ENCODE data around the gene CAMK1D.

CAMK1D gene

DNA sequence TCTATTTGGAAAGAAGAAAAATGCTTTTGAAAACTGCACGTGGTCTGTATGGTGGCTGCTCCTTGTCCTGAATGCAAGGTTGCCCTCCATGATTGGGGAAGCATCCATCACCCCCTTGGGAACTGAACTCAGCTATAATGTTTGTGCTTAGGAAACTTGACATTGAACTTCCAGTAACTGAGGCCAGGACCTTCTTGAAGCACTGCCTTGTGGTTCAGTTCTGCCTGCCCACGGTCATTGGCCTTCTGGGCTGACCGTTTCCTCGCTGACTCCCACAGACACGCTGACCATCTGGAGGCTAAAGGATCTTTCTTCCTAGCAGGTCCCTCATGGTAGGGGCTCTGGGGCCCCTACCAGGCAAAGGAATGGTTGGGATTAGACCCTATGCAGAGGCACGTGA, 247.8 kb downstream of the CAMK1D start (continued):
- TF ChIP-seq, protein P1, sequence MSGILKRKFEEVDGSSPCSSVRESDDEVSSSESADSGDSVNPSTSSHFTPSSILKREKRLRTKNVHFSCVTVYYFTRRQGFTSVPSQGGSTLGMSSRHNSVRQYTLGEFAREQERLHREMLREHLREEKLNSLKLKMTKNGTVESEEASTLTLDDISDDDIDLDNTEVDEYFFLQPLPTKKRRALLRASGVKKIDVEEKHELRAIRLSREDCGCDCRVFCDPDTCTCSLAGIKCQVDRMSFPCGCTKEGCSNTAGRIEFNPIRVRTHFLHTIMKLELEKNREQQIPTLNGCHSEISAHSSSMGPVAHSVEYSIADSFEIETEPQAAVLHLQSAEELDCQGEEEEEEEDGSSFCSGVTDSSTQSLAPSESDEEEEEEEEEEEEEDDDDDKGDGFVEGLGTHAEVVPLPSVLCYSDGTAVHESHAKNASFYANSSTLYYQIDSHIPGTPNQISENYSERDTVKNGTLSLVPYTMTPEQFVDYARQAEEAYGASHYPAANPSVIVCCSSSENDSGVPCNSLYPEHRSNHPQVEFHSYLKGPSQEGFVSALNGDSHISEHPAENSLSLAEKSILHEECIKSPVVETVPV (CRISPR knock-in tag; IDR thresholded peaks at IDR 0.05) = no peak
- TF ChIP-seq ZFP30 (CRISPR knock-in tag; IDR thresholded peaks at IDR 0.05) = no peak

DNA sequence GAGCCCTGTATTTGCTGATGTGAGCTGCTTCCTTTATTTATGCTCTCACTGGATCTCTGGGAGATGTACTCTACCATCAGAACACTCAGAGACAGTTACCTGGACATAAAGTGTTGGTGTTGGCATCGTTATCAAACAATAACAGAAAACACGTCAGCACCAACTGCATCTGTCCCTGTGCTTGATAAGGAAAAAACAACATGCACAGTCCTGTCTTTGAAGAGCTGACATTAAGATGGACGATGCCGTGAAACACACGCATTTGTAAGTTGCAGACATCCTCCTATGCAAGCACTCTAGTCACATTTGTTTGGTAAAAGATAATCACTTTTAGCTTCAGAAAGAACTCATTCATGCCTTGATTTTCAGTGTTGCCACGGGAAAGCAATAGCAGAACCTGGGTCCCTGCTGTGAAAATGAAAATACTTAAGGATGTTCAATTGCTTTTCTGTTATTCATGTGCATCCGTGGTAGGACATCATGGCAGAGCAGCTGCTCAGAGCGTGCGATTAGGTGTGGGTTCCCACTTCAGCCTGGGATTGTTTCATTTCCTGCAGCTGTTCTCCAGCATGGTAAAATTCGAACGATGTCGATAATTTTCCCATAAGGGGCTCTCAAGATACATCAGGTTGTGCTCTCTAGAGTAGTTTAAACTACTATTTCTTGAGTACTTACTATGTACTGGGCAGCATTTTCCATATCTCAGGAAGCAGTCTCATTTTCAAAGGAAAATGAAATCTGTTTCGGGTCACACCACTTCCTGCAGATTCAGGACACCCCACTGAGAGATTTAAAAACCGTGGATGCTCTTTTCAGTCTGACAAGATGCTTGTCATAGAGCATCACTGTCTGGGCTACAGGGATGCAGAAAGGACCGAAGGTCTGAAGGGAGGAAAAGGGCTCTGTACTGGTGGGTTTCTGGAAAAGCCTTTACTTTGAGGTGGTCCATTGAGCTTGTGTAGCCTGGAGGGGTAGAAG, 248.7 kb downstream of the CAMK1D start:
- TF ChIP-seq ZC3H10 (CRISPR knock-in tag; IDR thresholded peaks at IDR 0.05) (no peak), PPARA (CRISPR knock-in tag; IDR thresholded peaks at IDR 0.05; ENCODE audit: borderline replicate concordance) (no peak)
- no peak for ATAC-seq

DNA sequence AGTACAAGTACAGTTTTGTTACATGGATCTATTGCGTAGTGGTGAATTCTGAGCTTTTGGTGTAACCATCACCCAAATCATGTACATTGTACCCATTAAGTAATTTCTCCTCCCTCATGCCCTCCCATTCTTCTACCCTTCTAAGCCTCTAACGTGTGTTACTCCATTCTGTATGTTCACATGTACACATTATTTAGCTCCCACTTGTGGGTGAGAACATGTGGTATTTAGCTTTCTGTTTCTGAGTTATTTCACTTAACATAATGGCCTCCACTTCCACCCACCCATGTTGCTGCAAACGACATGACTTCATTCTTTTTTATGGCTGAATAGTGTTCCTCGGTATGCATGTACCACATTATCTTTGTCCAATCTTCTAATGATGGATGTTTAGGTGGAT, 251.3 kb downstream of the CAMK1D start:
- no peak for ATAC-seq
- no peak for TF ChIP-seq SNAI2 (CRISPR knock-in tag; IDR thresholded peaks at IDR 0.05)
- TF ChIP-seq, protein P2, sequence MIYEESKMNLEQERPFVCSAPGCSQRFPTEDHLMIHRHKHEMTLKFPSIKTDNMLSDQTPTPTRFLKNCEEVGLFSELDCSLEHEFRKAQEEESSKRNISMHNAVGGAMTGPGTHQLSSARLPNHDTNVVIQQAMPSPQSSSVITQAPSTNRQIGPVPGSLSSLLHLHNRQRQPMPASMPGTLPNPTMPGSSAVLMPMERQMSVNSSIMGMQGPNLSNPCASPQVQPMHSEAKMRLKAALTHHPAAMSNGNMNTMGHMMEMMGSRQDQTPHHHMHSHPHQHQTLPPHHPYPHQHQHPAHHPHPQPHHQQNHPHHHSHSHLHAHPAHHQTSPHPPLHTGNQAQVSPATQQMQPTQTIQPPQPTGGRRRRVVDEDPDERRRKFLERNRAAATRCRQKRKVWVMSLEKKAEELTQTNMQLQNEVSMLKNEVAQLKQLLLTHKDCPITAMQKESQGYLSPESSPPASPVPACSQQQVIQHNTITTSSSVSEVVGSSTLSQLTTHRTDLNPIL (CRISPR knock-in tag; IDR thresholded peaks at IDR 0.05; ENCODE audit: low read depth) = no peak
- TF ChIP-seq GLIS3 (CRISPR knock-in tag; IDR thresholded peaks at IDR 0.05) = no peak
- no peak for TF ChIP-seq TOX (CRISPR knock-in tag; IDR thresholded peaks at IDR 0.05; ENCODE audit: borderline replicate concordance)
- TF ChIP-seq RARB (CRISPR knock-in tag; IDR thresholded peaks at IDR 0.05) = no peak
- no peak for TF ChIP-seq BACH2 (CRISPR knock-in tag; IDR thresholded peaks at IDR 0.05; ENCODE audit: borderline replicate concordance)
- no peak for TF ChIP-seq OSR1 (CRISPR knock-in tag; IDR thresholded peaks at IDR 0.05)
- TF ChIP-seq, protein P3, sequence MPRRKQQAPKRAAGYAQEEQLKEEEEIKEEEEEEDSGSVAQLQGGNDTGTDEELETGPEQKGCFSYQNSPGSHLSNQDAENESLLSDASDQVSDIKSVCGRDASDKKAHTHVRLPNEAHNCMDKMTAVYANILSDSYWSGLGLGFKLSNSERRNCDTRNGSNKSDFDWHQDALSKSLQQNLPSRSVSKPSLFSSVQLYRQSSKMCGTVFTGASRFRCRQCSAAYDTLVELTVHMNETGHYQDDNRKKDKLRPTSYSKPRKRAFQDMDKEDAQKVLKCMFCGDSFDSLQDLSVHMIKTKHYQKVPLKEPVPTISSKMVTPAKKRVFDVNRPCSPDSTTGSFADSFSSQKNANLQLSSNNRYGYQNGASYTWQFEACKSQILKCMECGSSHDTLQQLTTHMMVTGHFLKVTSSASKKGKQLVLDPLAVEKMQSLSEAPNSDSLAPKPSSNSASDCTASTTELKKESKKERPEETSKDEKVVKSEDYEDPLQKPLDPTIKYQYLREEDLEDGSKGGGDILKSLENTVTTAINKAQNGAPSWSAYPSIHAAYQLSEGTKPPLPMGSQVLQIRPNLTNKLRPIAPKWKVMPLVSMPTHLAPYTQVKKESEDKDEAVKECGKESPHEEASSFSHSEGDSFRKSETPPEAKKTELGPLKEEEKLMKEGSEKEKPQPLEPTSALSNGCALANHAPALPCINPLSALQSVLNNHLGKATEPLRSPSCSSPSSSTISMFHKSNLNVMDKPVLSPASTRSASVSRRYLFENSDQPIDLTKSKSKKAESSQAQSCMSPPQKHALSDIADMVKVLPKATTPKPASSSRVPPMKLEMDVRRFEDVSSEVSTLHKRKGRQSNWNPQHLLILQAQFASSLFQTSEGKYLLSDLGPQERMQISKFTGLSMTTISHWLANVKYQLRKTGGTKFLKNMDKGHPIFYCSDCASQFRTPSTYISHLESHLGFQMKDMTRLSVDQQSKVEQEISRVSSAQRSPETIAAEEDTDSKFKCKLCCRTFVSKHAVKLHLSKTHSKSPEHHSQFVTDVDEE (CRISPR knock-in tag; IDR thresholded peaks at IDR 0.05) = no peak
- no peak for TF ChIP-seq ISL1 (CRISPR knock-in tag; IDR thresholded peaks at IDR 0.05)
- no peak for TF ChIP-seq ZFP30 (CRISPR knock-in tag; IDR thresholded peaks at IDR 0.05)
- no peak for TF ChIP-seq ZNF70 (CRISPR knock-in tag; IDR thresholded peaks at IDR 0.05)
- TF ChIP-seq ZNF565 (CRISPR knock-in tag; conservative IDR thresholded peaks at IDR 0.05; ENCODE audit: low read depth) = no peak
- TF ChIP-seq TCF4 (CRISPR knock-in tag; IDR thresholded peaks at IDR 0.05; ENCODE audit: borderline replicate concordance) = no peak
- TF ChIP-seq, protein P1 (CRISPR knock-in tag; IDR thresholded peaks at IDR 0.05) = no peak
- no peak for TF ChIP-seq ZNF8 (CRISPR knock-in tag; IDR thresholded peaks at IDR 0.05)
- TF ChIP-seq, protein P4, sequence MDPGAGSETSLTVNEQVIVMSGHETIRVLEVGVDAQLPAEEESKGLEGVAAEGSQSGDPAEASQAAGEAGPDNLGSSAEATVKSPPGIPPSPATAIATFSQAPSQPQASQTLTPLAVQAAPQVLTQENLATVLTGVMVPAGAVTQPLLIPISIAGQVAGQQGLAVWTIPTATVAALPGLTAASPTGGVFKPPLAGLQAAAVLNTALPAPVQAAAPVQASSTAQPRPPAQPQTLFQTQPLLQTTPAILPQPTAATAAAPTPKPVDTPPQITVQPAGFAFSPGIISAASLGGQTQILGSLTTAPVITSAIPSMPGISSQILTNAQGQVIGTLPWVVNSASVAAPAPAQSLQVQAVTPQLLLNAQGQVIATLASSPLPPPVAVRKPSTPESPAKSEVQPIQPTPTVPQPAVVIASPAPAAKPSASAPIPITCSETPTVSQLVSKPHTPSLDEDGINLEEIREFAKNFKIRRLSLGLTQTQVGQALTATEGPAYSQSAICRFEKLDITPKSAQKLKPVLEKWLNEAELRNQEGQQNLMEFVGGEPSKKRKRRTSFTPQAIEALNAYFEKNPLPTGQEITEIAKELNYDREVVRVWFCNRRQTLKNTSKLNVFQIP (CRISPR knock-in tag; IDR thresholded peaks at IDR 0.05; ENCODE audit: borderline replicate concordance, low read depth) = no peak

DNA sequence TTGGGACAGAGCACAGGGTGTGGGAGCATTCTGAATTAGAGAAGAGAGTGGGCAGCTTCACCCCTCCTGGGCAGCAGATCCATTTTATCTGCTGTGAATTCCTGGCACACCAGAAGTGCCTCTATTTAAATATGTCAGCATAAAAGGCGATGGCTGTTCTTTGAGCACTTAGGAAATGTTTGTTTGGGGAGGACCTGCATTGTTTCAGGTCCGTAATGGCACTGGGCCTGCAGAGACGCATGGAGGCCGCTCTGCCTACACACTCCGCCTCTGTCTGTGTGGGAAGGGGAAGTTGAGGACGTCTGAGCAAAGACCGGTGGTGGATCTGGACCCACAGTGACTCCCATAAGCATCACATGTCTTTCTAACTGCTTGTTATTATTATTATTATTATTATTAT, 253.2 kb downstream of the CAMK1D start:
- no peak for ATAC-seq
- TF ChIP-seq ZC3H10 (CRISPR knock-in tag; IDR thresholded peaks at IDR 0.05) (no peak), GLIS3 (CRISPR knock-in tag; IDR thresholded peaks at IDR 0.05) (no peak), PPARA (CRISPR knock-in tag; IDR thresholded peaks at IDR 0.05; ENCODE audit: borderline replicate concordance) (no peak), ZNF70 (CRISPR knock-in tag; IDR thresholded peaks at IDR 0.05) (no peak), SNAI2 (CRISPR knock-in tag; IDR thresholded peaks at IDR 0.05) (no peak), ZFP3 (CRISPR knock-in tag; IDR thresholded peaks at IDR 0.05) (no peak), OSR1 (CRISPR knock-in tag; IDR thresholded peaks at IDR 0.05) (no peak), CSDC2 (CRISPR knock-in tag; IDR thresholded peaks at IDR 0.05) (no peak)
- TF ChIP-seq, protein P1 (CRISPR knock-in tag; IDR thresholded peaks at IDR 0.05) = no peak
- TF ChIP-seq, protein P3 (CRISPR knock-in tag; IDR thresholded peaks at IDR 0.05) = no peak

Data from SK-N-SH treated with all-trans-retinoic acid at 6 μM for 48 hours (cell line).